Sigmoid colon (tissue), 4 donors: ENCODE data around the gene AKAP8L.

ENCODE experiments used
- EP300 ChIP-seq, 4 donors: sonication (generic); formaldehyde crosslinking; IDR thresholded peaks; one replicate each; pipeline ENCODE4 v1.6.1; 2017; ENCODE audit warnings: antibody characterized with exemption in 4 of 4
- POLR2A ChIP-seq, 2 donors: fragments of 450-650 bp; IDR thresholded peaks; one replicate each; pipeline ENCODE4 v1.6.1; 2016; ENCODE audit warnings: antibody characterized with exemption in 2 of 2, mild to moderate bottlenecking in 2 of 2, moderate library complexity in 2 of 2
- POLR2AphosphoS5 ChIP-seq, 4 donors: sonication (generic); formaldehyde crosslinking; IDR thresholded peaks; one replicate each; pipeline ENCODE4 v1.6.1; 2017; ENCODE audit warnings: antibody characterized with exemption in 4 of 4
- TF ChIP-seq, protein P1 (sequence below), 4 experiments: fragments of 450-650 bp in 3 of 4; fragments of 200-600 bp in 1 of 4; IDR thresholded peaks; one replicate each; pipeline ENCODE4 v1.5.1; 2016 to 2019; ENCODE audit warnings: antibody characterized with exemption in 4 of 4, mild to moderate bottlenecking in 3 of 4, moderate library complexity in 2 of 4

DNA sequence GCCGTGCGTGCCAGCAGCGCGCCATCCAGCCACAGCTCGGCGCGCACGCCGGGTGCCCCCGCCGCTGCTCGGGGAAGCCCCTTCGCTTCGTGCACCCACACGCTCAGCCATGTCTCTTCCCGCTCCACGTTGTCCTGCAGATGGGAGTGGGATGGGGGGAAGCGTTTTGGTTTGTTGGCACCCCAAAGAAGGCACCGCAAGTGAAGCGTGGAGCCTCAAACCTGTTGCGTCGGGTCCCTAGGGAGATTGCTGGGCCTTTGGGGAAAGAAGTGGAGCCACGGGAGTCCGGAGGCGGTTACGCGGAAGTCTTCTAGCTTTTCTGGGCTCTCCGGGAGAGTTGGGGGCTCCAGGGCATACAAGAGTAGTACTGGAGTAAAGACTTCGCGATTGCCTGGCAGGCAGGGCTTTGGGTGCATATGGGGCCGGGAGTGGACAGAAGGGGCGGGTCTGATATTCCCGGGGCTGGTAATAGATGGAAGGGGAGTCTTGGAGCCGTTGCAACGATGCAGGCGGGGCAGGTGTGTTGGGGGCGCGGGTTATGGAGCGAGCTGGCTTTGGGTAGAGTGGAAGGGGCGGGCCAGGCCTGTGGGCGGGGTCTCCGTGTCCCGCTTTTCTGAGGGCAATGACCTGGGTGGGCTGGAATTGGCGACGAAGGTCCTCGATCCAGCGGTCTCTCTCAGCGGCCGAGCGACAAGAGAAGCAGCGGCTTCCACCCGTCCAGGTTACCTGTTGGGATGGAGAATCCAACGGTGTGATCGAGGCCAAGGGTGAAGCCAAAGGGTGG, 39.1 kb upstream of the AKAP8L start:
- TF ChIP-seq, protein P1, sequence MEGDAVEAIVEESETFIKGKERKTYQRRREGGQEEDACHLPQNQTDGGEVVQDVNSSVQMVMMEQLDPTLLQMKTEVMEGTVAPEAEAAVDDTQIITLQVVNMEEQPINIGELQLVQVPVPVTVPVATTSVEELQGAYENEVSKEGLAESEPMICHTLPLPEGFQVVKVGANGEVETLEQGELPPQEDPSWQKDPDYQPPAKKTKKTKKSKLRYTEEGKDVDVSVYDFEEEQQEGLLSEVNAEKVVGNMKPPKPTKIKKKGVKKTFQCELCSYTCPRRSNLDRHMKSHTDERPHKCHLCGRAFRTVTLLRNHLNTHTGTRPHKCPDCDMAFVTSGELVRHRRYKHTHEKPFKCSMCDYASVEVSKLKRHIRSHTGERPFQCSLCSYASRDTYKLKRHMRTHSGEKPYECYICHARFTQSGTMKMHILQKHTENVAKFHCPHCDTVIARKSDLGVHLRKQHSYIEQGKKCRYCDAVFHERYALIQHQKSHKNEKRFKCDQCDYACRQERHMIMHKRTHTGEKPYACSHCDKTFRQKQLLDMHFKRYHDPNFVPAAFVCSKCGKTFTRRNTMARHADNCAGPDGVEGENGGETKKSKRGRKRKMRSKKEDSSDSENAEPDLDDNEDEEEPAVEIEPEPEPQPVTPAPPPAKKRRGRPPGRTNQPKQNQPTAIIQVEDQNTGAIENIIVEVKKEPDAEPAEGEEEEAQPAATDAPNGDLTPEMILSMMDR (IDR thresholded peaks at IDR 0.05): no peak
- no peak for TF ChIP-seq POLR2A (IDR thresholded peaks at IDR 0.05)
- TF ChIP-seq POLR2AphosphoS5 (IDR thresholded peaks at IDR 0.05): no peak
- TF ChIP-seq EP300 (IDR thresholded peaks at IDR 0.05): no peak
